Spleen (tissue), 11 donors: ENCODE results near the gene ACR. TPM values are rescaled to one million over a fixed set of nuclear protein-coding genes. Genes with fewer than 3 reads are reported as not detected.
"Not testable (repeated sequence)": the region's sequence is repeated elsewhere in the genome, so short reads cannot be mapped to it uniquely, and the experiment has no call there.

Source experiments
- DNase-seq: peaks from one replicate; pipeline ENCODE4 v3.0.0-alpha.2; 2020
- H3K27ac ChIP-seq, 8 donors: fragments of 200-600 bp; sonication (generic) in 7 of 8; 1 replicate in 4 of 8; 2 replicates in 4 of 8; pipeline versions ENCODE4 v1.5.0 to v1.8.0; 2016 to 2021; ENCODE audit warnings: inconsistent platforms in 4 of 8, mild to moderate bottlenecking in 4 of 8, moderate library complexity in 1 of 8
- H3K27me3 ChIP-seq, 7 donors: fragments of 200-600 bp; sonication (generic) in 6 of 7; replicated peaks in 1 of 7; 1 replicate in 4 of 7; 2 replicates in 3 of 7; pipeline versions ENCODE4 v1.5.0 to v1.8.0; 2016 to 2021; ENCODE audit warnings: inconsistent platforms in 3 of 7, mild to moderate bottlenecking in 1 of 7
- H3K36me3 ChIP-seq, 6 donors: fragments of 200-600 bp; sonication (generic) in 5 of 6; 1 replicate in 4 of 6; 2 replicates in 2 of 6; pipeline versions ENCODE4 v1.5.0 to v1.8.0; 2016 to 2021; ENCODE audit warnings: inconsistent platforms in 2 of 6
- H3K4me1 ChIP-seq, 6 donors: fragments of 200-600 bp; sonication (generic) in 5 of 6; 1 replicate in 3 of 6; 2 replicates in 3 of 6; pipeline versions ENCODE4 v1.5.0 to v1.8.0; 2016 to 2021; ENCODE audit warnings: inconsistent platforms in 3 of 6
- H3K4me3 ChIP-seq, 8 donors: fragments of 200-600 bp; sonication (generic) in 7 of 8; 1 replicate in 4 of 8; 2 replicates in 4 of 8; pipeline versions ENCODE4 v1.5.0 to v1.8.0; 2016 to 2021; ENCODE audit warnings: inconsistent platforms in 4 of 8, mild to moderate bottlenecking in 4 of 8, moderate library complexity in 2 of 8
- H3K9me3 ChIP-seq, 8 donors: fragments of 200-600 bp; sonication (generic) in 7 of 8; 1 replicate in 4 of 8; 2 replicates in 4 of 8; pipeline versions ENCODE4 v1.5.0 to v1.8.0; 2016 to 2021; ENCODE audit warnings: inconsistent platforms in 4 of 8
- CTCF ChIP-seq, 11 experiments: fragments of 200-600 bp in 7 of 11; fragments of 450-650 bp in 4 of 11; sonication (generic) in 4 of 11; IDR thresholded peaks in 8 of 11; conservative IDR thresholded peaks in 3 of 11; 1 replicate in 7 of 11; 2 replicates in 4 of 11; pipeline versions ENCODE4 v1.4.0 to v1.8.0; 2016 to 2021; ENCODE audit warnings: antibody characterized with exemption in 11 of 11, inconsistent platforms in 4 of 11, mild to moderate bottlenecking in 1 of 11
- POLR2AphosphoS5 ChIP-seq, 3 donors: sonication (generic); formaldehyde crosslinking; IDR thresholded peaks; one replicate each; pipeline ENCODE4 v1.5.1; 2017; ENCODE audit warnings: antibody characterized with exemption in 3 of 3
- WGBS, 5 donors: extraction: QIAGEN DNeasy Blood & Tissue Kit in 3 of 5; methylation state at CpG; one replicate each; pipeline versions ENCODE4 v1.1.5 to v1.1.7; 2013 to 2018; 5-methylcytosine and 5-hydroxymethylcytosine counted together
- intact Hi-C: fragments of 100-400 bp; cut with DNase I; formaldehyde crosslinking; loops from one replicate; pipeline ENCODE4 v1.15.0; 2023; ENCODE audit warnings: low total_unique reads
- polyA plus RNA-seq, 3 donors: library from polyadenylated mRNA; stranded (reverse); fragments of 200-250 nt; gene quantifications; one replicate each; pipeline ENCODE4 v1.2.1, GENCODE V29; 2013
- total RNA-seq, 7 donors: library from RNA; depleted of rRNA in 3 of 7; stranded (reverse); fragments of >200 nt in 3 of 7; fragmentation: NEBNext Ultra II Directional in 4 of 7; extraction: Animal tissue kit (Norgen Biotek cat#: 25700) in 4 of 7; gene quantifications; one replicate each; pipeline versions ENCODE4 v1.1.0 to v1.2.1, GENCODE V29; 2016 to 2021
- donor health status: healthy with polysubstance abuse.
- donor health status: DM: no; HTN: no; CAD: no; lungs with moderate emphysema.
- donor health status: DM: no; HTN: no; CAD: no.
- donor health status: Bipolar disorder and iron deficiency.
- donor health status: healthy.
- donor health status: DM: no; HTN: no; CAD: no.
- donor health status: DM: yes; HTN: yes; CAD: no.

ACR gene
- total and polyA plus RNA-seq, 10 donors: 0.21 to 12.5 (median 1.7) TPM

- H3K36me3 ChIP-seq, H3K4me3 ChIP-seq, H3K4me1 ChIP-seq, H3K27me3 ChIP-seq, intact Hi-C loops, DNase-seq, H3K9me3 ChIP-seq, H3K27ac ChIP-seq: not testable (repeated sequence)
- WGBS, 5 donors: 75 to 89% (median 79%) methylated on average over 9 of the region's 9 CpGs
Observed at GRCh38 chr22:50749302-50750074, 11.5 kb downstream of the ACR start.

GRCh38 chr22:50755251-50755650 is 17.2 kb downstream of the ACR start:
- intact Hi-C loops, H3K36me3 ChIP-seq, H3K27me3 ChIP-seq, H3K9me3 ChIP-seq, DNase-seq: not testable (repeated sequence)
- Histone ChIP-seq H3K27ac (peak overlapping the region in 2 of 8 donors; percentile 15 to 51), H3K4me3 (peak overlapping the region in 1 of 8 donors; percentile 25), H3K4me1 (peaks cover 0 to 15% (median 10%) of the 10 kb centered on the region in 6 donors)
- 72 to 94% (median 84%) methylated on average over 20 of the region's 20 CpGs for WGBS, 5 donors

- H3K36me3 ChIP-seq, DNase-seq, H3K27me3 ChIP-seq, intact Hi-C loops, H3K9me3 ChIP-seq: not testable (repeated sequence)
- H3K4me3 ChIP-seq: peak overlapping the region in 3 of 8 donors; percentile 48 to 66 (median 50)
- peak overlapping the region in 2 of 8 donors; percentile 69 to 71 for H3K27ac ChIP-seq
- H3K4me1 ChIP-seq: peaks cover 0 to 15% (median 10%) of the 10 kb centered on the region in 6 donors
- WGBS, 5 donors: 22 to 44% (median 25%) methylated on average over 6 to 9 of the region's 9 CpGs; no CpG with 5 or more reads in 1 of the 5 donors
Observed at GRCh38 chr22:50756406-50756805, 18.4 kb downstream of the ACR start.

GRCh38 chr22:50756949-50757491 is 19.0 kb downstream of the ACR start:
- H3K36me3 ChIP-seq, intact Hi-C loops, H3K9me3 ChIP-seq, H3K27me3 ChIP-seq: not testable (repeated sequence)
- Histone ChIP-seq H3K4me1 (peaks cover 0 to 15% (median 10%) of the 10 kb centered on the region in 6 donors), H3K27ac (peak overlapping the region in 6 of 8 donors; percentile 49 to 76 (median 65)), H3K4me3 (peak overlapping the region; percentile 37 to 66 (median 50))
- WGBS, 5 donors: 1 to 18% (median 12%) methylated on average over 21 to 24 of the region's 24 CpGs
- TF ChIP-seq CTCF (IDR thresholded peaks at IDR 0.05 in 8 of 11, conservative IDR thresholded peaks at IDR 0.05 in 3 of 11) (peak in 10 of 11 experiments; percentile 28 to 63 (median 52)), POLR2AphosphoS5 (IDR thresholded peaks at IDR 0.05) (peak; percentile 57 to 69 (median 64))
- DNase-seq: peak; percentile 86

- intact Hi-C loops, H3K27ac ChIP-seq, DNase-seq, H3K27me3 ChIP-seq, H3K4me3 ChIP-seq, H3K9me3 ChIP-seq, H3K36me3 ChIP-seq: not testable (repeated sequence)
- peaks cover 0 to 15% (median 10%) of the 10 kb centered on the region in 6 donors for H3K4me1 ChIP-seq
- WGBS, 5 donors: 75 to 89% (median 85%) methylated on average over 9 to 10 of the region's 10 CpGs
Observed at GRCh38 chr22:50759597-50760341, 21.8 kb downstream of the ACR start.

- intact Hi-C loops: not testable (repeated sequence)
Observed at GRCh38 chr22:50761829-50762228, 23.8 kb downstream of the ACR start.

GRCh38 chr22:50764288-50764687 is 26.3 kb downstream of the ACR start:
- H3K9me3 ChIP-seq, H3K4me3 ChIP-seq, H3K27ac ChIP-seq, H3K36me3 ChIP-seq, DNase-seq, H3K4me1 ChIP-seq, H3K27me3 ChIP-seq, intact Hi-C loops: not testable (repeated sequence)
- 72 to 94% (median 81%) methylated on average over 3 of the region's 3 CpGs for WGBS, 5 donors

More at GRCh38 chr22:50761829-50762228, 23.8 kb downstream of the ACR start:
- H3K27ac ChIP-seq, H3K4me3 ChIP-seq, H3K27me3 ChIP-seq, H3K36me3 ChIP-seq, DNase-seq, H3K9me3 ChIP-seq: not testable (repeated sequence)
- WGBS, 5 donors: 78 to 93% (median 87%) methylated on average over 2 of the region's 2 CpGs
- H3K4me1 ChIP-seq: peaks cover 0 to 14% (median 9%) of the 10 kb centered on the region in 6 donors
